Stimulated activated CD4-positive, alpha-beta T cell treated with anti-CD3 and anti-CD28 coated beads, Interleukin-4, amount 100 ng/mL, for 24 hours (primary cell): ENCODE results near the gene RBMS1.
"Not testable (repeated sequence)": the region's sequence is repeated elsewhere in the genome, so short reads cannot be mapped to it uniquely, and the experiment has no call there.

Source experiments
- DNase-seq: peaks from one replicate; pipeline ENCODE4 v3.0.0-alpha.2; 2020

The RBMS1 gene

DNA sequence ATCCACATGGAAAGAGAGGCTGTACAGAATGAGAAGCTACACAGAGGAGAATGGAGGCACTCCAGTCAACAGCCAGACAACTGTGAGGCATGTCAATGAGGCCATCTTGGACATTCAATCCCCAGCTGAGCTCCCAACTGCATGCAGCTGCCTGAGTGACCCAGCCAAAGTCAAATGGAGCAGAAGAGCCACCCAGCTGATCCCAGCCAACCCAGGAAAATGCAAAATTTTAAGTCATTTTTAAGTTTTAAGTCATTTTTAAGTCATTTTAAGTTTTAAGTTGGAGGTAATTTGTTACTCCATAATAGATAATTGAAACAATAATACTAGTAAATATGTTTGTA, 63.6 kb downstream of the RBMS1 start:
- no peak for DNase-seq

DNA sequence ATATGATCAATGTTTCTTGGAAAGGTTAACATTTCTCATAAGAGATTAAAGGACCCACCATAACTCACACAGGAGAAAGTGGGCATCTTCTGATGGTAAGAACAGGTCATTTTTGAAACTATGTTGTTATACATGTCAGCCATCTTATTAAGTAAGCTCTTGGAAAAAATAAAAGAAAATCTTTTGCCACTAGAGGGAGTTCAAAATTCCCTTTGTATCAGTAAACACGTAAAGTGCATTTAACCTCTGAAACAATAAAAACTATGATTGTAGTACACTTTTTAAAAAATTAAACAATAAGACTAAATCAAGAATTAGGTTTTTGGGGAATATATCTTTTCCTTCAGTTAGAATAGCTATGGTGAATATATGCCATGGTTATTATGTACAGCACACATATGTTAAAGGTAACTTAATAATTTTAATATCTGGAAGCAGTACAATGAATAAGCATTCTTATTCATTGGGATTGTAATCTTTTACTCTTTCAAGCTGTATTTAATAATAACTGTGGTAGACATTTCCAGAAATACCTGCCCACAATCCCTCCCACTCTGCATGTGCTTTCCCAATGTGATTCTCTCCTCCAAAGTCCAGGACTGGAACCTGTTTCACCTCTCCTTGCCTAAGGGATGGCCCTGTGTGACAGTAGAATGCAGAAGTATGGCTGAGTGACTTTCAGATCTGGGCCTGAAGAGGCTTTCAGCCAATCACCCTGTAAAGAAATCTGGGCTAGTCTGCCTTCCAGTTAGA, 64.2 kb downstream of the RBMS1 start:
- DNase-seq: no peak

DNA sequence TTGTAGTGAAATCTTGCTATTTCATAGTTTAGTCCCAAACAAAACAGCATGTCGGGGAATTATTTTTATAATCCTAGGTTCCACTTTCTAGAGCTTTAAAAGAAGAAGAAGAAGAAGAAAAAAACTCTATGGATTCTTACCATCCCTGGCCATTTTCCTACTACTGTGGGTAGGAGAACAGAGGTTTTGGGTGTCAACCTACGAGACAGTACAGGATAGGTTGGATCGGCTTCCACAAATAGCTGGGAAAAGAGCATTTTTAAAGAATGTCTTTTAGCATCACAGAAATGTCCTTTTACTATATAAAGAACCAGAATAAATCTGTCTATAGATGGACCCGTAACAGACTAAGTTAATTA, 65.2 kb downstream of the RBMS1 start:
- no peak for DNase-seq

DNA sequence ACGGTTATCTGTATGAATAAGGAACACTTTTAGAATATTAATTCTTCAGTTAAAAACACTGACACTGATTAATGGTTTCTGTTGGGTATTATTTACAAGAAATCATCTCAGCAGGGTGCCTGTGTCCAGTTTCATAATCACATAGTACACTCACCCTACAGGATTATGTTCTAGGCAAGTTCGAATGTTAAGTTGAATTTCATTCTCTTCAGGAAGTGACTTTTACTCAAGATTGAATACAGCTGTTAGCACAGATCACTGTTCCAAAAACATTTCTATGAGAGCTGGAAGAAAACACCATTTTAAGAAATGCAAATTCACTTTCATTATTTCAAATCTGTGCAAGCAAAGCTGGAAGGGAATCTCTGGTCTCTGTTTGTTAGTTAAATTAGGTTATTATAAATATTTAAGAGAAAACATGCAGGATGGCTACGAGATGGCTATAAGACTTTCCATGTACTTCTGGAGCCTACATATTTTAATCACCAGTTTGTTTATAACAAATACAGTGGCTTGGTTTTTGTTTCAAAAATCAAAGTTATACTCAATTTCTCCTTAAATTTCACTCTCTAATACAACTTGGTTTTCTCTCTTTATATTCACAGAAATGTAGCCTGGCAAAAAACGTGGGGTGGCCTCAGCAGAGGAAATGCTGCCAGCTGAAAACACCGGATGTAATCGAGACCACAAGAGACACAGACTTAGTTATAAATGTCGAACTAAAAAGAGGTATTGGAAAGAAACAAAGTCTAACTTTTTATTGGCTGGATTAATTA, 65.8 kb downstream of the RBMS1 start:
- DNase-seq: peak; percentile 45

GRCh38 chr2:160426604-160427003, 67.0 kb downstream of the RBMS1 start:
- DNase-seq: no peak

DNA sequence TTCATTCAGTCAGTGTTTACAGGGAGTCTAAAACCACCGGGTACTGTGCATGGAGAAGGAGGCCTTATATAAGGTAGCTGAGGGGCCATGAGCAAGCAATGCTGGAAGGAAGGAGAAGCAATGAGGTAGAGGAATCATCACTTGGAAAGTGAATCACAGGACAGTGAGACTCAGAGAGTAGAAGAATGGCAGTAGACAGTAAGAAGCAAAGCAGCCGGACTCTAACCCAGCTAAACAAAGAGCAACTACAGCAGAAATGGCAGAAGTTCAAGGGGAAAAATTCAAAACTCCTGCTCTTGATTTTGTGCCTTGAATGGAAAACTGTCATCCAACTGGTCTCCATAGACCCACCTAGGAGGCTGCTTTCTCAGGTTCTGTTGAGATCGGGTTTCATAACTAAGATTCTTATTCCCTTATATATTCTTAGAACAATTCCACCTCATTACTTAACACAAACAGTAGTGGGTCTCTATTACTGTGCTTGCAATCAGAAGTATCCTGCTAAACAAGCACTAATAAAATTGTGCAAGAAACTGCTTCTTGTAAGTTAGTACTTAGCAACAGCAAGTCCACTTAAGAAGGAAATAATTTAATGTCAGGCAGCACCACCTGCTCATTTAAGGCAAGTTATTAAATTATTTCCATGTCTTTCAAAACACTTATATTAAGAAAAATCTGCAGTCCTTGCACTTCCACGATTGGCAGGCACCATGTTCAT, 68.0 kb downstream of the RBMS1 start:
- no peak for DNase-seq

GRCh38 chr2:160423126-160423525, 70.5 kb downstream of the RBMS1 start:
- DNase-seq: no peak

DNA sequence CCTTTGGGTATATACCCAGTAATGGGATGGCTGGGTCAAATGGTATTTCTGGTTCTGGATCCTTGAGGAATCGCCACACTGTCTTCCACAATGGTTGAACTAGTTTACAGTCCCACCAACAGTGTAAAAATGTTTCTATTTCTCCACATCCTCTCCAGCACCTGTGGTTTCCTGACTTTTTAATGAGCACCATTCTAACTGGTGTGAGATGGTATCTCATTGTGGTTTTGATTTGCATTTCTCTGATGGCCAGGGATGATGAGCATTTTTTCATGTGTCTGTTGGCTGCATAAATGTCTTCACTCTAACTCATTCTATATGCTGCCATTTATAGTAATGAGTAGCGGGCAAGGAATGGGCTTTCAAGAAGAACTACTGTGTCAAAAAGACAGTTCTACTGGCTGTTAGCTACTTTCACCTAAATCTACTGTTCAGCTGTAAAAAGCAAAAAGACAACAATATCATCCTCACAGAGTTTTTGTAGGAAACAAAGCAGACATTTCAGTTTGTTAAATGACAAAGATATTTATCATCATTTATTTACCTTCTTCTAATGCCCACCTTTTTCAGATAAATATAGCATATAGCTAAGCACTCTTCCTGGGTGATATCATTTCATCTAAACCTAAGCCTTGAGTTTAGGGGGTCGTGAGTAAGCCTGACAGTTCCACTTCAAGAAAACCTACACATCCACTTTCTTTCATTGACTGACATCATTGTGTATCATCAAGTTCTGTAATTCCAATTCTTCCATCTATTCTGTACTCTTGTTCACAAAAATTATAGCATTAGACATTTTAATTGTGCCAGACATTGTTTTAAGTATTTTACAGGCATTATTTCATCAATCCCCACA, 71.7 kb downstream of the RBMS1 start:
- not testable (repeated sequence) for DNase-seq

DNA sequence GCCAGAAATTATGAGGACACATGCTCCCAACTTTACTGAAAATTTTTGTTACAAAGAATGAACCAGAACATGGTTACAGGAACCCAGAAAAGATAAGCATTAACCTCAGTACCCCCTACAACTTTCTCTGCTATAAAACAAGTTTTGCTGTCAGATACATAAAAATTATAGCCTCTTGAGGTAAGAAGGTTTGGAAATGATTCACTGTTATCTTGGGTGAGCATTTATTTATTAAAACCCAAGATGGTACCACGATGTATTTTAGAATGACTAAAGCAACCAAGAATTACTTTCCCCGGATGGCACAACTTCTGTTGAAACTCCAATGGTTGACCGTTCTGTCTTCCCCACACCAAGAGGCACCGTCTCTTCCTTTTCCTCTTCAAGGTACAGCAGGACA, 72.9 kb downstream of the RBMS1 start:
- DNase-seq: no peak

DNA sequence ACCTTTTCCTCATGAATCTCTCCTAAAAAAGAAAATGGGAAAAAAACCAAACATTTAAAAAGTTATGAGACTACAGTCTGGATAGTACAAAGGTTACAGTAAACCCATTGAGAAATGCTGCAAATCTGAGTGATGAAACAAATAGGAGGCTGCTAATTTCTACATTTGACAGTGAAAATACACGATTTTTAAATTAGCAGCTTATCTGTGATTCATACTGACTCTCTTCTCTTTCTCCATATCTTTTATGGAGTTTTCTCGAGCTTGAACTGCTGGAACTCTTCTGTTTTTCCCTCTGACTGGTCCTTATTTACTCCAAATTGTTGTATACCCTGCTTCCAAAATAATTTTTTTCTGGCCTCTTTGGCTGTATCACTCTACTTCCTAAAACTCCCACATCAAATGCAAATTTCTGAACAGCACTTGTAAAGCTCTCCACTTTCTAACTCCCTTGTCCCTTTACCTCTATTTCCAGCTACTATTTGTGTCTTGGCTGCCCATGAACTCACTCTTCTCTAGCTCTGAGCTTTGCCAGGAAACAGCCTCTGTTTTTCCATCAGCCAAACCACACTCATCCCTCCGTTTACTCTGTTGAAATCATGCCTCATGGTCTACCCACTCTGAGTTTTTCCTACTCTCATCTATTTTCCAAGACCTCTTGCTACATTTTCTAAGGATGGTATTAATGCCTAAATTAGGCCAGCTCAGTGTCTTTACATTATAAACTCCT, 73.7 kb downstream of the RBMS1 start:
- no peak for DNase-seq

DNA sequence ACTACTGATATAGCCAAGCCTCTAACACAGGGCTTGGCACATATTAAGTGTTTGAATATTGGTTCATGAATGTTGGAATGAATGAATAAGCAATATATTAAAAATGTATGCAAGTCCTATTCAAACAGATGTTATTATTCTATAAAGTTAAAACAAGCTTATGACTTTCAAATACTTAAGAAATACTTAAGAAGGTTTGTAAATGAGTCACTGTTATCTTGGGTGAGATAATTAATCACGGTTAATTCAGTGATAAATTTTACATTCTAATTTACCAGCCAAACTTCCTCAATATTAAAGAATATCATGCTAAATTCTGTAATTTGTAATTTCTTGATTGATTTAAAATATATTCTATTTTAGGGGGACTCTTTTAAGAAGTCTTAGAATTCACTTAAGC, 74.8 kb downstream of the RBMS1 start:
- no peak for DNase-seq

GRCh38 chr2:160418398-160418765, 75.2 kb downstream of the RBMS1 start:
- DNase-seq: no peak

GRCh38 chr2:160417745-160418397, 75.7 kb downstream of the RBMS1 start:
- peak; percentile 54 for DNase-seq

DNA sequence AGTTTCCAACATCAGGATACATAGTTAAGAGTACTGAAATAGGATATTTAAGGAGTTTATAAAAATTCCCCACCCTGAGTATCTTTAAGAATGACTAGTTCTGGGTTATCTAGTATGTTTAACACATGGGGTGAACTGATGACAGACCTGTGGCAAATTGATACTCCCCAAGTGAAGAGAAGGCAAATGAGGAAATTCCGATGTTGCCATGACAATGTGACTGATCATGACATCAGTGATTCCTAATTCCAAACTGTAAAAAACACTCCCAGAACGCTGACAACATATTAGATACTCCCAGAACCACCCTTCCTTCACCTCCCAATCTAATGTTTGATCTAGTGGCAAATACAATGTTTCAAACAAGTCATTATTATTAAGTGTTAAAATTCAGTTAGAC, 77.6 kb downstream of the RBMS1 start:
- no peak for DNase-seq

GRCh38 chr2:160411955-160412354, 81.7 kb downstream of the RBMS1 start:
- DNase-seq: no peak

GRCh38 chr2:160411167-160411566, 82.4 kb downstream of the RBMS1 start:
- DNase-seq: peak; percentile 51

- DNase-seq: no peak
These were observed 84.1 kb downstream of the RBMS1 start for GRCh38 chr2:160409480-160409879.

GRCh38 chr2:160408959-160409291, 84.7 kb downstream of the RBMS1 start:
- no peak for DNase-seq

GRCh38 chr2:160408173-160408958, 85.2 kb downstream of the RBMS1 start:
- DNase-seq: no peak

- DNase-seq: peak; percentile 54
These were observed 86.0 kb downstream of the RBMS1 start for GRCh38 chr2:160407393-160408172.
